Measurements from ENCODE around the gene DDIT4. TPM values are rescaled to one million over a fixed set of nuclear protein-coding genes. Genes with fewer than 3 reads are reported as not detected.

Gene DDIT4
- total and polyA plus RNA-seq, 9 of the 15 experiments (the other 6 are each of a cell fraction or from before 2014, with no cell fraction given), result 8.2 to 675 (median 159) TPM

GRCh38 chr10:72273410-72274212, at the start of gene DDIT4 (continued):
- TF ChIP-seq CEBPZ (IDR thresholded peaks at IDR 0.05; ENCODE audit: borderline replicate concordance, low read depth, low read length) (0 out of 2 replicates have a peak, but pooled peaks have one; percentile 40), ZNF668 (CRISPR knock-in tag; IDR thresholded peaks at IDR 0.05) (peak; percentile 90; the same call in 1 of the 2 replicates), ZNF609 (CRISPR knock-in tag; IDR thresholded peaks at IDR 0.05; ENCODE audit: borderline replicate concordance) (no peak), ZEB2 (IDR thresholded peaks at IDR 0.05) (no peak), MYC (IDR thresholded peaks at IDR 0.05; ENCODE audit: low read depth, low read length) (peak; percentile 87), MYC (CRISPR knock-in tag; IDR thresholded peaks at IDR 0.05; ENCODE audit: borderline replicate concordance, low read depth) (peak; percentile 78; the same call in 1 of the 2 replicates), FOXK1 (CRISPR knock-in tag; IDR thresholded peaks at IDR 0.05; ENCODE audit: borderline replicate concordance) (peak; percentile 74; the same call in 1 of the 2 replicates), EP300 (IDR thresholded peaks at IDR 0.05; ENCODE audit: low read length) (peak; percentile 34), POLR2AphosphoS2 (IDR thresholded peaks at IDR 0.05; ENCODE audit: low read length) (peak; percentile 99), ZBTB11 (CRISPR knock-in tag; IDR thresholded peaks at IDR 0.05) (no peak)
